ENCODE measurements around the gene SORCS1.

Gene SORCS1

DNA sequence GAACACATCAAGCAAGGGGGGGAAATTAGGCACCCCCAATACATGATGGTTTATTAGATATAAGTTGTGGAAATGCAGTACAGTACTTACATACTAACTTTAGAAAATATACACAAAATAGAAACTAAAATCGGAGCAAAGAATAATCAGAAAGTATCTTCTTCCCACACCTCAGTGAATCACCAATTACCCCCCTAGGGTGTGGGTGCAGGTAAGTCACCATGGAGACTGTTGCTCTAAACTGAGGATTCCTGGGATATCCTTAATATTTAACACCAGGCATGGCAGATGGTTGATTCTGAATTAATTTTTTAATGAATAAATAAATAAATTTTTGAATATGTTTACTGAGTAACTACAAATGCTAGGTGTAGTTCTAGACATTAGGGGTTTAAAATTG lies 424.4 kb downstream of the SORCS1 start:
- no peak overlapping the region for H3K4me3 ChIP-seq (replicated peaks; ENCODE audit: low read depth, low read length)
- TF ChIP-seq, protein P1, sequence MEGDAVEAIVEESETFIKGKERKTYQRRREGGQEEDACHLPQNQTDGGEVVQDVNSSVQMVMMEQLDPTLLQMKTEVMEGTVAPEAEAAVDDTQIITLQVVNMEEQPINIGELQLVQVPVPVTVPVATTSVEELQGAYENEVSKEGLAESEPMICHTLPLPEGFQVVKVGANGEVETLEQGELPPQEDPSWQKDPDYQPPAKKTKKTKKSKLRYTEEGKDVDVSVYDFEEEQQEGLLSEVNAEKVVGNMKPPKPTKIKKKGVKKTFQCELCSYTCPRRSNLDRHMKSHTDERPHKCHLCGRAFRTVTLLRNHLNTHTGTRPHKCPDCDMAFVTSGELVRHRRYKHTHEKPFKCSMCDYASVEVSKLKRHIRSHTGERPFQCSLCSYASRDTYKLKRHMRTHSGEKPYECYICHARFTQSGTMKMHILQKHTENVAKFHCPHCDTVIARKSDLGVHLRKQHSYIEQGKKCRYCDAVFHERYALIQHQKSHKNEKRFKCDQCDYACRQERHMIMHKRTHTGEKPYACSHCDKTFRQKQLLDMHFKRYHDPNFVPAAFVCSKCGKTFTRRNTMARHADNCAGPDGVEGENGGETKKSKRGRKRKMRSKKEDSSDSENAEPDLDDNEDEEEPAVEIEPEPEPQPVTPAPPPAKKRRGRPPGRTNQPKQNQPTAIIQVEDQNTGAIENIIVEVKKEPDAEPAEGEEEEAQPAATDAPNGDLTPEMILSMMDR (IDR thresholded peaks at IDR 0.05; ENCODE audit: low read depth, low read length, missing control alignments): no peak
- no peak for DNase-seq (ENCODE audit: extremely low read depth, low read depth)

DNA sequence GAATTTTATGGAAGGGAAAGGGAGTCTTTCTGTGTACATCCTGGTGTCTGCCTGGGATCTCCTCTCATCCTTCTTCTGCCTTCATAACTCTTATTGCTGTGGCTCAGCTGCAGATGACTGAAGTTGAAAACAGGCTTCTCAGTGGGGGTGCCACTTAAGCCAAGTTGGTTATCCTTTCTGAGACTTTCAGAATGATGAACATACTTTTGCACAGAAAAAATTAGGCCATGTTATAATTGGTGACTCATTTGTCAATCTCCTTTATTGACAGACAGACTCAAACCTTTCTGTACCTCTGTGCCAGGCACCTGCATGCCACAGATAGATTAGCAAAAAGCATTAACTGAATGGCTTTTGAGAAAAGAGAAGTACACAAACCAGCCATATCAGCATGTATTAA lies 430.3 kb downstream of the SORCS1 start:
- H3K4me3 ChIP-seq (replicated peaks; ENCODE audit: low read depth, low read length): no peak overlapping the region
- TF ChIP-seq, protein P1 (IDR thresholded peaks at IDR 0.05; ENCODE audit: low read depth, low read length, missing control alignments): no peak
- DNase-seq (ENCODE audit: extremely low read depth, low read depth): no peak

DNA sequence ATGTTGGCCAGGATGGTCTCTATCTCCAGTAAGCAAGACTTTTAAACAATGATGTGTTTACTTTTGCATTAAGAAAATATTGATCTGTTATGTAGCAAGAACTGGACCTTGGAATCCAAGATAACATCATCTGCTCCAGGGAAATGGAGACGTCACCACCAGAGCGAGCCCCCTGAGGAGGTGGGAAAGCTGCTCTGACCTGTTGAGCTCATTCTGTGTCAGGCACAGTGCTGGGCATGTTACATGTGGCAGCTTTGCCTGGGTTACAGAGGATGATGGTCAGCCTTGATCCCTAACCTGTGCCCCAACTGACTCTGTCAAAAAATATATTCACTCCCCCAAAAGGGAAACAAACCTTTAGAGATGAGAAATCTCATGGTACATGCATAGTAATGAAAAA lies 436.3 kb downstream of the SORCS1 start:
- no peak overlapping the region for H3K4me3 ChIP-seq (replicated peaks; ENCODE audit: low read depth, low read length)
- DNase-seq (ENCODE audit: extremely low read depth, low read depth): no peak
- TF ChIP-seq, protein P1 (IDR thresholded peaks at IDR 0.05; ENCODE audit: low read depth, low read length, missing control alignments): no peak

DNA sequence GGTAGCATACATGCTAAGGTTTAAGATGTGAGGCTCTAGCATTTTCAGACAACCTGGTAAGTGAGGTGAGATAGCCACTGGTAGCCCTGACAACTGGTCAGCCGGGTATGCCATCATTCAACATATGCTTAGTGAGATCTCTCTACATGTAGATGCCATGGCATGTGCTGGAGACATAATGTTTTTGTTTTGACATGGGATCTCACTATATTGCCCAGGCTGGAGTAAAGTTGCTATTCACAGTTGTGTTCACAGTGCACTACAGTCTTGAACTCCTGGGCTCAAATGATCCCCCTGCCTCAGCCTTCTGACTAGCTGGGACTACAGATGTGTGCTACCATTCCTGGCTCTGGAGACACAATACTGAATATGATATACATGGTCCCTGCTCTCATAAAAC lies 437.3 kb downstream of the SORCS1 start:
- no peak overlapping the region for H3K4me3 ChIP-seq (replicated peaks; ENCODE audit: low read depth, low read length)
- TF ChIP-seq, protein P1 (IDR thresholded peaks at IDR 0.05; ENCODE audit: low read depth, low read length, missing control alignments): no peak
- DNase-seq (ENCODE audit: extremely low read depth, low read depth): no peak

DNA sequence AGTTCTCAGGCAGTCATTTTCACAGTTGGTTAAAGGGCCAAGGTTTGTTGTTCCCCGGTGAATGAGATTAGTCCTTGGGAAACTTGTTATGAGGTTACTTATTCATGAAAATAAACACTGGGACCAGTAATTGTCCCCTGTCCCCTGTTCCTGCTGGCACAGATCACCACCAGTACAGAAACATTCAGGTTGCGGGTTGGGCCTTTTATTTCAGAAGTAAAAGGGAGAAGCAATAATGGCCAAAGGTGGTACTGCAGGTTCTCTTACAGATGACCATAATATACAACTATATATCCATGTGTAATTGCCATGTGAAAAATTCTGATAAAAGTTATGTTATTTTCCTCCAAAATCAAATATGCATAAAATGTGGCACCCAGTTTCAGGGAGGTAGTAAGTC lies 442.0 kb downstream of the SORCS1 start:
- no peak for DNase-seq (ENCODE audit: extremely low read depth, low read depth)
- no peak overlapping the region for H3K4me3 ChIP-seq (replicated peaks; ENCODE audit: low read depth, low read length)
- TF ChIP-seq, protein P1 (IDR thresholded peaks at IDR 0.05; ENCODE audit: low read depth, low read length, missing control alignments): no peak

DNA sequence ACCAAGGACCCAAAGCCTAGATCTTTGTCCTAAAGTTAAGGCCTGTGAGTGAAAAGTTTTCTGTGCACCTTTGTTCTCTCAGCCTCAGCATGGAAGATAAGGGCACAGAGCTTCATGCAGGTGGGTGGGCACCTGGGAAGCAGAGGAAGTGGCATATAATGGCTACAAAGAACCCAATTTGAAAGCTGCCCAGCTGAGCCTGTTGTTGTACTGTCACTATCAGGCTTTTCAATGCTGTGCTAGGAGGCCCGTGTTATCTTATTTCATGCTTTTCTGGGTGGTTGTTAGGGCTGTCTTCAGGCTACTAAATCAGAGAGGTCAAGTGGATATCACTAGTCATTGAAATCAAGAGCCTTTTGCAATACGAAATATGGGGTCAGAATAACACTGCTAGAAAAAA lies 443.8 kb downstream of the SORCS1 start:
- no peak for DNase-seq (ENCODE audit: extremely low read depth, low read depth)
- no peak overlapping the region for H3K4me3 ChIP-seq (replicated peaks; ENCODE audit: low read depth, low read length)
- TF ChIP-seq, protein P1 (IDR thresholded peaks at IDR 0.05; ENCODE audit: low read depth, low read length, missing control alignments): no peak

DNA sequence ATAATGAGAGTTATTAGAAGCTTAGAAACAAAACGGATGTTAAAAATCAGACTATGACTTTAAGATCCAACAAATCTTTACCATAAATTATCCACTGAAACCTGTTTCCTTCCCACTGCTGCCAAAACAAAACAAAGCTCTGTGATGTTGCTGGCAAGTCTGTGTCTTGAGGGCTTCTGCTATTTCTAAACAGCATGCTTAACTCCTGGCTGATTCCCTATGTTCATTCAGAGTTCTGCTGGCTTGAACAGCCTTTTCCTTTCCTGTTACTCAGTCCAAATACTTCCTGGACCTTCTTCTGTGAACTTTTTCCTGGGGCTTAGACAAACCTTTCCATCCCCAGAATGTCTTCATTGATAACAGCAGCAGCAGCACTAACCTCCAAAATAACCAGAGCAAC lies 448.1 kb downstream of the SORCS1 start:
- TF ChIP-seq, protein P1 (IDR thresholded peaks at IDR 0.05; ENCODE audit: low read depth, low read length, missing control alignments): no peak
- no peak overlapping the region for H3K4me3 ChIP-seq (replicated peaks; ENCODE audit: low read depth, low read length)
- DNase-seq (ENCODE audit: extremely low read depth, low read depth): no peak
